B cell (primary cell): ENCODE results near the gene RALGAPA2. TPM values are rescaled to one million over a fixed set of nuclear protein-coding genes. Genes with fewer than 3 reads are reported as not detected.

Experiments
- ATAC-seq: fragments of 200-7000 bp; cut with Tn5 transposase; one replicate; pipeline ENCODE4 v1.10.0; 2021; ENCODE audit warnings: low read depth, mild to moderate bottlenecking, moderate number of reproducible peaks, moderate library complexity
- CTCF ChIA-PET: fragments of 350-600 bp; sonication (Branson Sonifier 250); formaldehyde crosslinking; loops from one replicate; lab custom pipeline; 2021; ENCODE audit warnings: antibody characterized with exemption, inconsistent platforms; lab: Charles Lee
- POLR2A ChIA-PET: fragments of 350-600 bp; sonication (Branson Sonifier 250); formaldehyde crosslinking; loops from one replicate; lab custom pipeline; 2021; ENCODE audit warnings: antibody characterized with exemption; lab: Charles Lee
- DNase-seq: peaks from one replicate; pipeline ENCODE4 v3.0.0; 2013
- H2AFZ ChIP-seq: 2 replicates; pipeline ENCODE4 v1.6.1; 2012; ENCODE audit warnings: mild to moderate bottlenecking, low read depth, low read length; ENCODE audit not compliant: insufficient read depth, poor library complexity, severe bottlenecking
- H3K27ac ChIP-seq, 2 donors: 1 replicate in 1 of 2; 2 replicates in 1 of 2; pipeline ENCODE4 v1.5.1; 2012 to 2013; ENCODE audit warnings: low read length in 2 of 2, mild to moderate bottlenecking in 2 of 2, moderate library complexity in 1 of 2
- H3K27me3 ChIP-seq, 4 experiments: fragments of 200-600 bp in 1 of 4; sonication (generic) in 1 of 4; replicated peaks in 1 of 4; 1 replicate in 2 of 4; 2 replicates in 2 of 4; pipeline versions ENCODE4 v1.6.1 to v1.7.0; 2013 to 2016; ENCODE audit warnings: low read length in 3 of 4, mild to moderate bottlenecking in 2 of 4, mixed read lengths in 1 of 4, moderate library complexity in 1 of 4; ENCODE audit not compliant: insufficient read depth in 4 of 4, control insufficient read depth in 3 of 4; ENCODE audit errors: control extremely low read depth in 1 of 4
- H3K36me3 ChIP-seq, 2 experiments: replicated peaks in 1 of 2; 1 replicate in 1 of 2; 2 replicates in 1 of 2; pipeline versions ENCODE4 v1.6.1 to v1.7.1; 2013; ENCODE audit warnings: low read length in 1 of 2; ENCODE audit not compliant: insufficient read depth in 2 of 2, control insufficient read depth in 1 of 2; ENCODE audit errors: control extremely low read depth in 1 of 2, extremely low read depth in 1 of 2
- H3K4me1 ChIP-seq, 2 donors: fragments of 200-600 bp in 1 of 2; sonication (generic) in 1 of 2; 1 replicate in 1 of 2; 2 replicates in 1 of 2; pipeline versions ENCODE4 v1.5.1 to v1.6.1; 2013 to 2017; ENCODE audit warnings: low read length in 2 of 2; ENCODE audit not compliant: control insufficient read depth in 2 of 2, insufficient read depth in 2 of 2
- H3K4me2 ChIP-seq: replicated peaks from 2 replicates; pipeline ENCODE3; 2012; ENCODE audit warnings: mild to moderate bottlenecking, low read depth, low read length; ENCODE audit not compliant: poor library complexity, severe bottlenecking
- H3K4me3 ChIP-seq, 5 experiments: fragments of 200-600 bp in 1 of 5; sonication (generic) in 1 of 5; 1 replicate in 3 of 5; 2 replicates in 2 of 5; pipeline versions ENCODE4 v1.5.1 to v1.7.0; 2011 to 2016; ENCODE audit warnings: low read length in 4 of 5, mild to moderate bottlenecking in 4 of 5, low read depth in 2 of 5, control low read depth in 1 of 5, moderate library complexity in 1 of 5; ENCODE audit not compliant: insufficient read depth in 1 of 5; ENCODE audit errors: control extremely low read depth in 1 of 5, extremely low read depth in 1 of 5
- H3K79me2 ChIP-seq: fragments of 200-600 bp; sonication (generic); one replicate; pipeline ENCODE4 v1.6.0; 2016; ENCODE audit warnings: low read length; ENCODE audit not compliant: control insufficient read depth, insufficient read depth
- H3K9ac ChIP-seq: fragments of 200-600 bp; sonication (generic); 2 replicates; pipeline ENCODE4 v1.6.1; 2017; ENCODE audit warnings: mild to moderate bottlenecking, low read length, moderate library complexity
- H3K9me3 ChIP-seq, 3 donors: one replicate each; pipeline versions ENCODE4 v1.6.1 to v1.7.1; 2013; ENCODE audit warnings: low read length in 2 of 3; ENCODE audit not compliant: control insufficient read depth in 2 of 3, insufficient read depth in 1 of 3; ENCODE audit errors: control extremely low read depth in 1 of 3
- H4K20me1 ChIP-seq: 2 replicates; pipeline ENCODE4 v1.6.0; 2012; ENCODE audit warnings: mild to moderate bottlenecking, low read length; ENCODE audit not compliant: insufficient read depth, control insufficient read depth, poor library complexity, severe bottlenecking
- H3K27ac Mint-ChIP-seq: one replicate; pipeline ENCODE4 v1.8.0; 2021; ENCODE audit warnings: mixed read lengths
- H3K27me3 Mint-ChIP-seq: one replicate; pipeline ENCODE4 v1.8.0; 2021; ENCODE audit warnings: mixed read lengths
- H3K4me1 Mint-ChIP-seq: one replicate; pipeline ENCODE4 v1.8.0; 2021; ENCODE audit warnings: mixed read lengths
- H3K4me3 Mint-ChIP-seq: one replicate; pipeline ENCODE4 v1.8.0; 2021; ENCODE audit warnings: mixed read lengths
- H3K9me3 Mint-ChIP-seq: one replicate; pipeline ENCODE4 v1.8.0; 2022; ENCODE audit warnings: mixed read lengths; ENCODE audit not compliant: insufficient read depth
- EZH2 ChIP-seq: IDR thresholded peaks from 2 replicates; pipeline ENCODE4 v1.6.1; 2012; ENCODE audit warnings: borderline replicate concordance, low read depth, mild to moderate bottlenecking, moderate library complexity, low read length; ENCODE audit not compliant: insufficient read depth, poor library complexity, severe bottlenecking
- WGBS: methylation state at CpG from one replicate; pipeline ENCODE4 v1.1.5; 2013; ENCODE audit warnings: missing lambda C conversion rate; ENCODE audit not compliant: insufficient coverage; 5-methylcytosine and 5-hydroxymethylcytosine counted together
- intact Hi-C: fragments of 100-400 bp; cut with micrococcal nuclease; formaldehyde crosslinking; loops from one replicate; pipeline ENCODE4 v1.10.0; 2022
- polyA plus RNA-seq: library from polyadenylated mRNA; depleted of rRNA; stranded (reverse); fragments of >200 nt; gene quantifications from 2 replicates; pipeline ENCODE4 v1.2.3, GENCODE V29; 2012
- total RNA-seq, 2 donors: library from RNA; stranded (reverse); fragments of 120-200 nt in 1 of 2; gene quantifications; 1 replicate in 1 of 2; 2 replicates in 1 of 2; pipeline versions ENCODE4 v1.2.3 to v1.2.4, GENCODE V29; 2013 to 2022
- TF ChIP-seq, protein P1 (sequence below): fragments of 200-600 bp; IDR thresholded peaks from one replicate; pipeline ENCODE4 v1.8.0; 2022; ENCODE audit warnings: antibody characterized with exemption, mild to moderate bottlenecking

RALGAPA2 gene
- total and polyA plus RNA-seq, 2 donors (not counting 1 experiment from before 2014, with no cell fraction given) = 6.4 to 33.1 TPM

DNA sequence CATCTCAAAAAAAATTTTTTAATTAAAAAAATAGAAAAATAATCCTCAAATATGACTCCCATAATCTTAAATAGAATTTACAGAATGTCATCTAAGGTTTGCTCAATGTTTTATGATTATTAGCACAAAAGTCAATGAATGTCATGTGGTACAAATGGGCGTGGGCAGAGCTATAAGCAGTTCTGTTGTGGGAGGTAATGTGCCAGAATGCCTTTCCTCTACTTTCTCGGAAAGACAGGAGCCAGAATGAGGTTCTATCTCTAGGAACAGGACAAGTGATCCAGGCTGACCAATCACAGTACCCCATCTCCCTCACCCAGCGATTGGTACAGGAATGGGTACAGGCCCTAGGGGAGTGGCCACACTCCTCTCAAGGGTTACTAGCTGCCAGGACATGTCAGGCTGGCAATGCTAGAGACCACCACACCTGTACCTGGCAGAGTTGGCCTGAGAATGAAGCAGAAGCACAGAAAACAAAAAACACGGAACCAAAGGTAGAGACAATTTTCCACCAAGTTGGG is 15.1 kb downstream of the RALGAPA2 start:
- no peak overlapping the region for H3K27ac ChIP-seq
- DNase-seq (no peak), ATAC-seq (no peak)
- H4K20me1 ChIP-seq = peaks cover 25% of the 10 kb centered on the region
- H3K9ac ChIP-seq = no peak overlapping the region
- ChIA-PET POLR2A (no interaction called here), CTCF (no interaction called here)
- WGBS = 96% methylated on average over 3 of the region's 4 CpGs
- TF ChIP-seq EZH2 = no peak
- TF ChIP-seq, protein P1, sequence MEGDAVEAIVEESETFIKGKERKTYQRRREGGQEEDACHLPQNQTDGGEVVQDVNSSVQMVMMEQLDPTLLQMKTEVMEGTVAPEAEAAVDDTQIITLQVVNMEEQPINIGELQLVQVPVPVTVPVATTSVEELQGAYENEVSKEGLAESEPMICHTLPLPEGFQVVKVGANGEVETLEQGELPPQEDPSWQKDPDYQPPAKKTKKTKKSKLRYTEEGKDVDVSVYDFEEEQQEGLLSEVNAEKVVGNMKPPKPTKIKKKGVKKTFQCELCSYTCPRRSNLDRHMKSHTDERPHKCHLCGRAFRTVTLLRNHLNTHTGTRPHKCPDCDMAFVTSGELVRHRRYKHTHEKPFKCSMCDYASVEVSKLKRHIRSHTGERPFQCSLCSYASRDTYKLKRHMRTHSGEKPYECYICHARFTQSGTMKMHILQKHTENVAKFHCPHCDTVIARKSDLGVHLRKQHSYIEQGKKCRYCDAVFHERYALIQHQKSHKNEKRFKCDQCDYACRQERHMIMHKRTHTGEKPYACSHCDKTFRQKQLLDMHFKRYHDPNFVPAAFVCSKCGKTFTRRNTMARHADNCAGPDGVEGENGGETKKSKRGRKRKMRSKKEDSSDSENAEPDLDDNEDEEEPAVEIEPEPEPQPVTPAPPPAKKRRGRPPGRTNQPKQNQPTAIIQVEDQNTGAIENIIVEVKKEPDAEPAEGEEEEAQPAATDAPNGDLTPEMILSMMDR = no peak
- no peaks in the 10 kb centered on the region for H3K9me3 ChIP-seq
- H3K27me3 ChIP-seq = no peaks in the 10 kb centered on the region
- Mint-ChIP-seq H3K4me3 (no peak overlapping the region), H3K9me3 (no peaks in the 10 kb centered on the region), H3K4me1 (peaks cover 7% of the 10 kb centered on the region), H3K27ac (no peak overlapping the region), H3K27me3 (no peaks in the 10 kb centered on the region)
- no peaks in the 10 kb centered on the region for H3K4me1 ChIP-seq
- peaks cover 0 to 1% of the 10 kb centered on the region in 2 experiments for H3K36me3 ChIP-seq
- no peak overlapping the region for H2AFZ ChIP-seq
- H3K4me3 ChIP-seq = no peak overlapping the region
- H3K4me2 ChIP-seq = no peak overlapping the region
- intact Hi-C loops = no loop called here
- peaks cover 84% of the 10 kb centered on the region for H3K79me2 ChIP-seq

GRCh38 chr20:20695250-20695816 is 17.1 kb downstream of the RALGAPA2 start:
- DNase-seq (no peak), ATAC-seq (no peak)
- ChIA-PET POLR2A (no interaction called here), CTCF (no interaction called here)
- Mint-ChIP-seq H3K27me3 (no peaks in the 10 kb centered on the region), H3K27ac (no peak overlapping the region), H3K4me3 (no peak overlapping the region), H3K9me3 (no peaks in the 10 kb centered on the region), H3K4me1 (peaks cover 4% of the 10 kb centered on the region)
- Histone ChIP-seq H3K4me3 (no peak overlapping the region), H3K9me3 (no peaks in the 10 kb centered on the region), H3K4me2 (no peak overlapping the region), H2AFZ (no peak overlapping the region), H3K4me1 (peaks cover 14% of the 10 kb centered on the region in 2 donors), H3K27me3 (no peaks in the 10 kb centered on the region), H3K27ac (no peak overlapping the region), H3K79me2 (peaks cover 84% of the 10 kb centered on the region), H3K36me3 (no peaks in the 10 kb centered on the region), H3K9ac (no peak overlapping the region), H4K20me1 (peaks cover 27% of the 10 kb centered on the region)
- TF ChIP-seq, protein P1 = no peak
- no peak for TF ChIP-seq EZH2
- intact Hi-C loops = no loop called here
- WGBS = no CpG with 5 or more reads among the region's 1 CpG
